Measurements from ENCODE around the gene AKAP8.
"Not testable (repeated sequence)": the region's sequence is repeated elsewhere in the genome, so short reads cannot be mapped to it uniquely, and the experiment has no call there.

Gene AKAP8

DNA sequence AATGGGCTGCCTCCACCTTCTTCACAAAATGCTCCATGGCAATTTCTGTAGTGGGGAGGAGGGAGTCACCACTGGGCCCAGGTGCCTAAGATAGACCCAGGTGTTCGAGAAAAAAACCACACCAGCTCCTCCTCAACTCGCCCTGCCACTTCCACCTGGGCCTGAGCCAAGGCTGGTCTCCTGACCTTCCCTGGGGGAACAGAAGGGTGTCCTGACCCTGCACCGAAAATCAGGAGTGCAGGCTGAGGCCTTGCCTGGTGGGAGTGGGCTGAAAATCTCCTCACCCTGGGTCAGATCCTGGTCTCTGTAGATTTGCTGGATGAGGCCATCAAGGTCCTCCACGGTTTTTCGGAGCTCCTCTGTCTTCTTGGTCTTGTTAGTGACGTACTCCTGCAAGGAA is 17.6 kb upstream of the AKAP8 start:
- DNase-seq (ENCODE audit: low spot score): no peak
- H3K4me3 ChIP-seq (ENCODE audit: severe bottlenecking): no peak overlapping the region
- H3K27ac ChIP-seq (ENCODE audit: poor library complexity, severe bottlenecking): no peak overlapping the region
- H3K27me3 ChIP-seq (ENCODE audit: insufficient read depth, poor library complexity, severe bottlenecking): no peaks in the 10 kb centered on the region
- TF ChIP-seq, protein P1, sequence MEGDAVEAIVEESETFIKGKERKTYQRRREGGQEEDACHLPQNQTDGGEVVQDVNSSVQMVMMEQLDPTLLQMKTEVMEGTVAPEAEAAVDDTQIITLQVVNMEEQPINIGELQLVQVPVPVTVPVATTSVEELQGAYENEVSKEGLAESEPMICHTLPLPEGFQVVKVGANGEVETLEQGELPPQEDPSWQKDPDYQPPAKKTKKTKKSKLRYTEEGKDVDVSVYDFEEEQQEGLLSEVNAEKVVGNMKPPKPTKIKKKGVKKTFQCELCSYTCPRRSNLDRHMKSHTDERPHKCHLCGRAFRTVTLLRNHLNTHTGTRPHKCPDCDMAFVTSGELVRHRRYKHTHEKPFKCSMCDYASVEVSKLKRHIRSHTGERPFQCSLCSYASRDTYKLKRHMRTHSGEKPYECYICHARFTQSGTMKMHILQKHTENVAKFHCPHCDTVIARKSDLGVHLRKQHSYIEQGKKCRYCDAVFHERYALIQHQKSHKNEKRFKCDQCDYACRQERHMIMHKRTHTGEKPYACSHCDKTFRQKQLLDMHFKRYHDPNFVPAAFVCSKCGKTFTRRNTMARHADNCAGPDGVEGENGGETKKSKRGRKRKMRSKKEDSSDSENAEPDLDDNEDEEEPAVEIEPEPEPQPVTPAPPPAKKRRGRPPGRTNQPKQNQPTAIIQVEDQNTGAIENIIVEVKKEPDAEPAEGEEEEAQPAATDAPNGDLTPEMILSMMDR (IDR thresholded peaks at IDR 0.05; ENCODE audit: poor library complexity, severe bottlenecking): no peak
- ATAC-seq (ENCODE audit: low read depth): no peak
- peaks cover 77% of the 10 kb centered on the region for H3K36me3 ChIP-seq (ENCODE audit: low read depth)
- no peaks in the 10 kb centered on the region for H3K9me3 ChIP-seq (ENCODE audit: severe bottlenecking)
- no peaks in the 10 kb centered on the region for H3K4me1 ChIP-seq (ENCODE audit: insufficient read depth, poor library complexity, severe bottlenecking)

DNA sequence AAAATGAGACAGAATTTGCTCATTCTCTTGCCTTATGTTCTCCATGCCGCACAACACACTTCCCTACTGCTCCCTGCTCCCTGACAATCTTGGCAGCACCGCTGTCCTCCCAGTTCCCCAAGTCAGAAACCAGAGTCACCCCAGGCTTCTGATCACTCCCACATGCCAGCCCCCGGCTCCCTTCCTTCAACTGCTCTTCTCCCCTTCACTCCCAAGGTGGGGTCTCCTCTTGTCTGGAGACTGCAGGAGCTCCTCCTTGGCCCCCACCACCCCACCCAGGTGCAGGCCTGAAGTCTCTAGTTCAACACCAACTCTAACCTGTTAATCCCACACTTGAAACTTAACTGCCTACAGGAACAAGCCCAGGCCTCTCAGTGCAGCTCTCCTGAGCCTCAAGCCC is 16.8 kb upstream of the AKAP8 start:
- DNase-seq (ENCODE audit: low spot score) (no peak), ATAC-seq (ENCODE audit: low read depth) (no peak)
- Histone ChIP-seq H3K36me3 (ENCODE audit: low read depth) (peaks cover 81% of the 10 kb centered on the region), H3K9me3 (ENCODE audit: severe bottlenecking) (no peaks in the 10 kb centered on the region), H3K27ac (ENCODE audit: poor library complexity, severe bottlenecking) (no peak overlapping the region), H3K27me3 (ENCODE audit: insufficient read depth, poor library complexity, severe bottlenecking) (no peaks in the 10 kb centered on the region), H3K4me1 (ENCODE audit: insufficient read depth, poor library complexity, severe bottlenecking) (no peaks in the 10 kb centered on the region), H3K4me3 (ENCODE audit: severe bottlenecking) (no peak overlapping the region)
- TF ChIP-seq, protein P1 (IDR thresholded peaks at IDR 0.05; ENCODE audit: poor library complexity, severe bottlenecking): no peak

DNA sequence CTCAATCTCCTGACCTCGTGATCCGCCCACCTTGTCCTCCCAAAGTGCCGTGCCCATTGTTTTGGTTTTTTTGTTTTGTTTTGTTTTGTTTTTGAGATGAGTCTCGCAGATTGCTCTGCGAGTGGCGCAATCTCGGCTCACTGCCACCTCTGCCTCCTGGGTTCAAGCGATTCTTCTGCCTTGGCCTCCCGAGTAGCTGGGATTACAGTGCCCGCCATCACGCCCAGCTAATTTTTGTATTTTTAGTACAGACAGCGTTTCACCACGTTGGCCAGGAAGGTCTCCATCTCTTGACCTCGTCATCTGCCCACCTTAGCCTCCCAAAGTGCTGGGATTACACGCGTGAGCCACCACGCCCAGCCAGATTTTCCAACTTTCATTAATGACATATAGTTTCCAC is 15.7 kb upstream of the AKAP8 start:
- H3K27ac ChIP-seq (ENCODE audit: poor library complexity, severe bottlenecking); ATAC-seq (ENCODE audit: low read depth); DNase-seq (ENCODE audit: low spot score); H3K4me1 ChIP-seq (ENCODE audit: insufficient read depth, poor library complexity, severe bottlenecking); H3K27me3 ChIP-seq (ENCODE audit: insufficient read depth, poor library complexity, severe bottlenecking); H3K4me3 ChIP-seq (ENCODE audit: severe bottlenecking); H3K9me3 ChIP-seq (ENCODE audit: severe bottlenecking): not testable (repeated sequence)
- H3K36me3 ChIP-seq (ENCODE audit: low read depth): peaks cover 77% of the 10 kb centered on the region

DNA sequence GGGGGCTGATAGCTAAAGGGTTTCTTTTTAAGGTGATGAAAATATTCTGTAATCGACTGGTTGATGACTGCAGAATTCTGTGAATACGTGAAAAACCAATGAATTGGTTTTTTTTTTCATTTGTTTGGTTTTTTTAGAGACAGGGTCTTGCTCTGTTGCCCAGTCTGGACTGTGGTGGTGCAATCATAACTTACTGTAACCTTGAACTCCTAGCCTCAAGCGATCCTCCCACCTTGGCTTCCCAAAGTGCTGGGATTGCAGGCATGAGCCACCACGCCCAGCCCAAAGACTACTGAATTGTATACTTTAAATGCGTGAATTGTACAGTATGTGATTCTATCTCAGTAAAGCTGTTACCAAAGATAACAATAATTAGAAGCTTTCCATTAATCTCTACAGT is 14.8 kb upstream of the AKAP8 start:
- Histone ChIP-seq H3K4me1 (ENCODE audit: insufficient read depth, poor library complexity, severe bottlenecking) (no peaks in the 10 kb centered on the region), H3K36me3 (ENCODE audit: low read depth) (peaks cover 73% of the 10 kb centered on the region), H3K27ac (ENCODE audit: poor library complexity, severe bottlenecking) (no peak overlapping the region), H3K4me3 (ENCODE audit: severe bottlenecking) (no peak overlapping the region), H3K9me3 (ENCODE audit: severe bottlenecking) (no peaks in the 10 kb centered on the region), H3K27me3 (ENCODE audit: insufficient read depth, poor library complexity, severe bottlenecking) (no peaks in the 10 kb centered on the region)
- DNase-seq (ENCODE audit: low spot score) (no peak), ATAC-seq (ENCODE audit: low read depth) (no peak)
- TF ChIP-seq, protein P1 (IDR thresholded peaks at IDR 0.05; ENCODE audit: poor library complexity, severe bottlenecking): no peak

DNA sequence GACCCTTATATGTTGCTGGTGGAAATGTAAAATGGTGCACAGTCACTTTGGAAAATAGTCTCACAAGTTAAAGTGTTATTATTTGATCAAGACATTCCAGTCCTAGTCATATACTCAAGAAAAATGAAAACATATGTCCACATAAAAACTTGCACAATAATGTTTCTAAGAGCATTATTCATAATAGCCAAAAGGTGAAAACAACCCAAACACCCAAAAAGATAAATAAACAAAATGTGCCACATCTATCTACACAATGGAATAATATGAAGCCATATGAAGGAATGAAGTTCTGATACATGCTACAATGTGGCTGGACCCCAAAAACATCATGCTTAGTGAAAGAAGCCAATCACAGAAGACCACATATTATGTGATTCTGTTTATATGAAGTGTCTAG is 14.4 kb upstream of the AKAP8 start:
- TF ChIP-seq, protein P1 (IDR thresholded peaks at IDR 0.05; ENCODE audit: poor library complexity, severe bottlenecking): no peak
- Histone ChIP-seq H3K27me3 (ENCODE audit: insufficient read depth, poor library complexity, severe bottlenecking) (no peaks in the 10 kb centered on the region), H3K36me3 (ENCODE audit: low read depth) (peaks cover 69% of the 10 kb centered on the region), H3K4me1 (ENCODE audit: insufficient read depth, poor library complexity, severe bottlenecking) (no peaks in the 10 kb centered on the region), H3K4me3 (ENCODE audit: severe bottlenecking) (no peak overlapping the region), H3K27ac (ENCODE audit: poor library complexity, severe bottlenecking) (no peak overlapping the region), H3K9me3 (ENCODE audit: severe bottlenecking) (no peaks in the 10 kb centered on the region)
- no peak for DNase-seq (ENCODE audit: low spot score)
- no peak for ATAC-seq (ENCODE audit: low read depth)

Measured in RWPE2 (cell line).